WI38 (cell line): Measurements from ENCODE around the gene ZNF496.
"Not testable (repeated sequence)": the region's sequence is repeated elsewhere in the genome, so short reads cannot be mapped to it uniquely, and the experiment has no call there.

Experiments
- H3K4me3 ChIP-seq: 2 replicates; pipeline ENCODE4 v1.5.1; 2011; ENCODE audit warnings: low read depth, mild to moderate bottlenecking, control low read depth, low read length
- CTCF ChIP-seq: IDR thresholded peaks from 2 replicates; pipeline ENCODE4 v1.5.1; 2012; ENCODE audit warnings: low read depth, mild to moderate bottlenecking, control low read depth, low read length

Gene ZNF496

GRCh38 chr1:247357052-247357780 is 25.5 kb upstream of the ZNF496 start:
- TF ChIP-seq CTCF: no peak
- no peak overlapping the region for H3K4me3 ChIP-seq

GRCh38 chr1:247355160-247355559 is 23.5 kb upstream of the ZNF496 start:
- H3K4me3 ChIP-seq: not testable (repeated sequence)

GRCh38 chr1:247352175-247352574 is 20.5 kb upstream of the ZNF496 start:
- no peak for TF ChIP-seq CTCF
- H3K4me3 ChIP-seq: no peak overlapping the region

- no peak for TF ChIP-seq CTCF
- no peak overlapping the region for H3K4me3 ChIP-seq
Measured at GRCh38 chr1:247350587-247350986, 18.9 kb upstream of the ZNF496 start.

- no peak for TF ChIP-seq CTCF
- no peak overlapping the region for H3K4me3 ChIP-seq
Measured at GRCh38 chr1:247347477-247348222, 16.0 kb upstream of the ZNF496 start.

GRCh38 chr1:247345881-247346280 is 14.2 kb upstream of the ZNF496 start:
- H3K4me3 ChIP-seq: no peak overlapping the region
- no peak for TF ChIP-seq CTCF

- TF ChIP-seq CTCF: no peak
- no peak overlapping the region for H3K4me3 ChIP-seq
Measured at GRCh38 chr1:247343801-247344200, 12.1 kb upstream of the ZNF496 start.
